Measurements from ENCODE around the gene RTP3. TPM values are rescaled to one million over a fixed set of nuclear protein-coding genes. Genes with fewer than 3 reads are reported as not detected.
A peak's percentile ranks its signal among the peaks of the same experiment; 100 is the strongest.

RTP3 gene
- total and polyA plus RNA-seq, 2 of the 4 experiments (the other 2 are of a cell fraction) = 0.18 to 0.26 TPM

- no peak for TF ChIP-seq RFX5 (IDR thresholded peaks at IDR 0.05; ENCODE audit: low read depth, low read length)
Measured at GRCh38 chr3:46544771-46545503, 47.2 kb downstream of the RTP3 start (continued).

- no peak overlapping the region for H3K56ac ChIP-seq (ENCODE audit: extremely low read depth, insufficient read depth, low read length)
- peak overlapping the region; percentile 33; the same call in 1 of the 2 replicates for H2AK5ac ChIP-seq (ENCODE audit: low read depth, low read length)
- DNase-seq (no peak), ATAC-seq (ENCODE audit: low read depth) (no peak)
- no CpG with 5 or more reads among the region's 6 CpGs for WGBS, 2 experiments (ENCODE audit: extremely low coverage in 2 of 2, insufficient read length in 1 of 2)
- H2BK20ac ChIP-seq (ENCODE audit: low read depth, low read length) = peak overlapping the region; percentile 46
- peak overlapping the region; percentile 40; the same call in 1 of the 2 replicates for H2BK120ac ChIP-seq (ENCODE audit: low read depth, low read length)
- peaks cover 20% of the 10 kb centered on the region for H3K4me1 ChIP-seq (ENCODE audit: control insufficient read depth, insufficient read depth, low read length)
- no peak overlapping the region; the same call in 1 of the 2 replicates for H3K18ac ChIP-seq (ENCODE audit: low read depth, low read length)
- H3K36me3 ChIP-seq (ENCODE audit: control insufficient read depth, insufficient read depth, low read length) = peaks cover 19% of the 10 kb centered on the region
- intact Hi-C loops (cut with micrococcal nuclease) (no loop called here), dilution Hi-C loops (cut with HindIII; ENCODE audit: low sequenced_read_pairs, unreplicated experiment) (no loop called here), in situ Hi-C loops (cut with MboI; ENCODE audit: low sequenced_read_pairs) (no loop called here)
- H3K27me3 ChIP-seq (ENCODE audit: control insufficient read depth, insufficient read depth, low read length) = no peaks in the 10 kb centered on the region
- no peak overlapping the region for H3K14ac ChIP-seq (replicated peaks; ENCODE audit: low read depth, low read length)
- no peak overlapping the region for H2AFZ ChIP-seq (replicated peaks; ENCODE audit: low read length, poor library complexity)
- CTCF ChIA-PET = no interaction called here
- H3K9me3 ChIP-seq (ENCODE audit: control insufficient read depth, insufficient read depth, low read length) = no peaks in the 10 kb centered on the region
- H2AK9ac ChIP-seq (replicated peaks; ENCODE audit: low read depth, low read length, poor library complexity) = no peak overlapping the region
- peak overlapping the region; percentile 63 for H3K4ac ChIP-seq (ENCODE audit: low read depth, low read length)
- POLR2A ChIA-PET (ENCODE audit: unreplicated experiment) = no interaction called here
- no peak overlapping the region for H3K27ac ChIP-seq (ENCODE audit: insufficient read depth, low read length)
- H3K9me1 ChIP-seq (ENCODE audit: insufficient read depth, low read length) = peaks cover 19% of the 10 kb centered on the region
- H4K91ac ChIP-seq (ENCODE audit: insufficient read depth, low read depth, low read length) = peak overlapping the region; percentile 77
- no TSS peak for BruUV-seq (replicated peaks)
- no peak overlapping the region for H3K4me2 ChIP-seq (ENCODE audit: low read depth, low read length)
- no peak overlapping the region for H2BK5ac ChIP-seq (ENCODE audit: low read depth, low read length, poor library complexity, severe bottlenecking)
- H3K9ac ChIP-seq (ENCODE audit: low read depth, low read length) = no peak overlapping the region
- no peaks in the 10 kb centered on the region for H4K20me1 ChIP-seq (ENCODE audit: insufficient read depth, low read length)
- H4K8ac ChIP-seq (ENCODE audit: low read depth in 2 of 2, low read length in 2 of 2) = no peak overlapping the region
- 0 out of 4 replicates have a peak, but pooled peaks cover 0 to 6% of the 10 kb centered on the region in 2 experiments for H3K79me1 ChIP-seq (ENCODE audit: low read depth in 1 of 2, low read length in 2 of 2)
- H3K4me3 ChIP-seq (ENCODE audit: insufficient read depth, low read depth, low read length) = no peak overlapping the region
- TF ChIP-seq CEBPB (IDR thresholded peaks at IDR 0.05; ENCODE audit: low read depth, low read length) (no peak), NFE2L2 (IDR thresholded peaks at IDR 0.05; ENCODE audit: low read depth, low read length) (no peak), ELK1 (IDR thresholded peaks at IDR 0.05; ENCODE audit: borderline replicate concordance, low read depth, low read length) (no peak), MAZ (IDR thresholded peaks at IDR 0.05; ENCODE audit: borderline replicate concordance, low read depth, low read length) (no peak), USF2 (IDR thresholded peaks at IDR 0.05; ENCODE audit: low read depth, low read length) (no peak), RAD21 (IDR thresholded peaks at IDR 0.05; ENCODE audit: low read length) (no peak), MAFK (IDR thresholded peaks at IDR 0.05; ENCODE audit: low read depth, low read length) (no peak), BHLHE40 (IDR thresholded peaks at IDR 0.05; ENCODE audit: low read depth, low read length) (no peak)
- no peak overlapping the region; the same call in 1 of the 2 replicates for H4K5ac ChIP-seq (ENCODE audit: low read depth, low read length)
- H3K23ac ChIP-seq (ENCODE audit: low read depth, low read length) = no peak overlapping the region
- peak overlapping the region; percentile 61; the same call in 1 of the 3 replicates for H2BK15ac ChIP-seq (ENCODE audit: low read depth, low read length)
Measured at GRCh38 chr3:46545818-46546630, 48.2 kb downstream of the RTP3 start.

Data from IMR-90 (cell line).